Amniotic stem cell (primary cell): ENCODE measurements around the gene PLCG1.
A peak's percentile ranks its signal among the peaks of the same experiment; 100 is the strongest.

Source experiments
- DNase-seq: peaks from one replicate; lab custom pipeline; 2025; lab: John Stamatoyannopoulos, UW

Gene PLCG1

DNA sequence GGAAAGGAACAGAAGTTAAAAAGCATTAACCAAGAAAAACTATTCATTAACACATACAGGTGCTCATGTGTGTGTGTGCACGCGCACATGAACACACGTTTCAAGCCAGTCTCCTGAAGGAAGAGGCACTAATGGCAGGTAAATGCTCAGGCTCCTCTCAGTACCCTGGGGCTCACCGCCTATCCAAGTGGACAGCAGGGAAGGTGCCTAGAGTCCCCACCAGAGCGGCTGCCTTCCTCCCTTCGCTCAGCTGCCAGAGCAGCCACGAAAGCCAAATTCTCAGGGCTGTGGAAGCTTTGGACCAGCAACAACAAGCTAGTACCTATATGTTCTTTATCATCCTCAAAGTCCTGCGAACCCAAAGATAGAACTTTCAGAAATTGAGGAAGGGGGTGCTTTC lies 42.6 kb downstream of the PLCG1 start:
- DNase-seq = no peak

DNA sequence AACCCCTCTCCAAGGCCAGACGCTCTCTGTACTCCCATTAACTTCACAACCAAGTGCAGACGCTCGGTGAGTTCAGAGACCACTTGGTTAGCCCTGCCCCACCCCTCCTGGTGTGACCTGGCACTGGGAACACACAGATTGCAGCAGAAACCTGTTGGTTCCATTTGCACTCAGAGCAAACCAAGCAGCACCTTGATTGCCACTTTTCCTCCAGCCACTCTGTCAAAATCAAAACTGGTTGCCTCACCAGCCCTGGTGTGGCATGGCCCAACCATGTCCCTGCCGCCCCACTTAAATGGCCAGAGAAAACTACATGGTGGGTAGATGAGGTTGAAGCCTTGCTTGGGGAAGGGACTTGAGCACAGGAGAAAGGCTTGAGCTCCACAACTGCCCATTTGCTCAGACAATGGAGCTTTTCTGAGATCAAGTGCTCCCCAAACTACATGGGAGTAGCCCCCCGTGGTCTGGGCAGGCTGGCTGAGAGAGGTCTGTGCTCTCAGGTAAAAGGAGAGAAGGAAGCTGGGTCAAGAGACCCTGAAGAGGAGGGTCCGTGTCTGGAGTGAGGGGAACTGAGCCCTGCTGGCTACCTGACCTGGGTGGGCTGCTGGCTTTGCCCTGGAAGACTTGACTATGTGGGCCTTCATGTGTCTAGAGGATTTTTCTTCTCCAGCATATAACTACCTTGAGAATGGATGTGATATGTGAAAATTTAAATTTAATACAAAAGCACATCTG lies 43.4 kb downstream of the PLCG1 start:
- no peak for DNase-seq

DNA sequence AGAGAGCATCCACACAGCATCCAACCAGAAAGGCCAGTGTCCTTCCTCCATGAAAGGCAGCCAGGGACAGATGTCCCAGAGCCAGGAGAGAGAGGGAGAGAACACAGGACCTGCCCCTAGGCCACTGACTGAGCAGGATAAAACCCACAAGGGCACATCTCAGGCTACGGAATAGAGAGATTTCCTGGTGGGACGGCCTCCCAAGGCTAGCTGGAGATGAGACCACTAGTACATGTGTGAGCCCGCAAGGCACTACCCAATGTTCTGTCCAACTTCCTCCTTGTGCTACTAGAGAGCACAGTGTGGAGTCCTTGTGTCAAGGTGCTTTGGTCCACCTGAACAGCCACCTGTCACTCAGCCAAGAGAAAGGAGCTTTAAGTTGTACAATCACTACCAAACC lies 44.2 kb downstream of the PLCG1 start:
- no peak for DNase-seq

DNA sequence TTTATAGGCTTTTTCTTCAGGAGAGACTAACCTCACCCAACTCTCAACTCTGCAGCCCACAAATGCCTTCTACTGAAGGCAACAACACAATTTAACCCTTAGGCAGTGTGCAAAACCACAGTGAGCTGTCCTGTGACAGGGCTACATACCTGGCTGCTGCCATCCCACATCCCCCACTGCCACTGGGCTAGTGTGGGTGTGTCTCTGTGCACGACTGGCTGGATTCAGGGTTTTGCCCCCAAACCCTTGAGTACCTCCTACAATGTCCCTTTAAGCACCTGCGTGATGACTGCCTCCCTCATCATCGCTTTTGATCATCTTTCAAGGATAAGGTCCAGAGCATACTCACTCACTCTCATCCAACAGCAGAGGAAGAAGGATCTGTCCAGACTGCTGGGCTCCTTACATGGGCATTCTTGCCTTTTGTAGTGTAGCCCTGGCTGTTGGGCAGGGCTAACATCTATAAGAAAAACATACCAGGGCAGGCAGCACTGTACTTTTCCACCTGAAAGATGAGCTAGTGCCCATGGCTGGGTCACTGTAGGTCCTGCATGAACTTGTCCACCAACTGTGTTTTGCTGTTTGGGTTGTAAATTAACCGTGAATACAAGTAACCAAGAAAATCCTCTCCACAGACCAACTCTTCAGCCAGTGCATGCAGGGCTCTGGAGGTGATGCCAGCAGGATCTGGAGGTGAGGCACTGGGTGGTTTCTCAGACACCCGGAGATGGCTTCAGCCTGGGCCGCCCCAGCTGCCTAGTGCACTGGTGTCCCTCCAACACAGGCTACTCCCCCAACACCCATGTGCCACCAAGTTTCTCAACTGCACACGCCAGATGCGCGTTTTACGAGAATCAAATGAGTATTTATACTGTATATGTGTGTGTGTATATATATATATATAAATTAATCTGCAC lies 45.2 kb downstream of the PLCG1 start:
- DNase-seq = no peak

DNA sequence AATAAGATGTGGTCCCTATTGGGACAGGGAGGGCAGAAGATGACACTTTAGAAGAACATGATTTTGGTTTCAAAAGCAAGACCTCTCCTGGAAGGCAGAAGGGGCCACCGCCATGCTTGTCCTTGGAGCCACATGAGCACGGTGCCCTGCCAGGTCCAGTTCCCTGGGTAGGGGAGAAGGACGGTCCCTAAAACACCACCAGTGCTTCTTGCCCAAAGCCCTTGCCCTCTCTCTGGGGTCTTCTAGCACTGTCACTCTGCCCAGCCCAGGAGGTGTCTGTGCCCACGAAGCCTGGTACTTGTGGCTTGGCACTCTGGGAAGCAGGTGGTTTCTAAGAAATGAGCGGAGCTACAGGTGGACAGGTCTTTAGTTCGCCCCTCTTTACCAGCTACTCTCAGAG lies 46.0 kb downstream of the PLCG1 start:
- no peak for DNase-seq

DNA sequence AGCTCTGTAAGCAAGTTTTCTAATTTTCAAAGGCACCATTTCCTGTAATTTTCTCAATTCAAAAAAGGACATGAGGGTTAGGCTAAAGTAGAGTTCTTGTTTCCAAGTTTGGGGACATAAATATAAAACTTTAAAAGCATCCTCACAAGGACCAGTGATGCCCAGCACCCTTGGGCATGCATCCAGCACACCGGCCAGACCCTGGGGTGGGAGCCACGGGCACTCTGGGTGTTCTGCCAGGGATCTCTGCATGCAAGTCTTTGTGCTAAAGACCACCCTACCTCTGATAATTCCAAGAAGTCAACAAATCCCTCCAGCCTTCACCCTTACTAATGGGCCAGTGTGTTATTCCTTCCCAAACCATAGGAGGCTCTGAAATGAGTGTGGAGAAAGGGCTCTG lies 46.5 kb downstream of the PLCG1 start:
- DNase-seq = no peak

DNA sequence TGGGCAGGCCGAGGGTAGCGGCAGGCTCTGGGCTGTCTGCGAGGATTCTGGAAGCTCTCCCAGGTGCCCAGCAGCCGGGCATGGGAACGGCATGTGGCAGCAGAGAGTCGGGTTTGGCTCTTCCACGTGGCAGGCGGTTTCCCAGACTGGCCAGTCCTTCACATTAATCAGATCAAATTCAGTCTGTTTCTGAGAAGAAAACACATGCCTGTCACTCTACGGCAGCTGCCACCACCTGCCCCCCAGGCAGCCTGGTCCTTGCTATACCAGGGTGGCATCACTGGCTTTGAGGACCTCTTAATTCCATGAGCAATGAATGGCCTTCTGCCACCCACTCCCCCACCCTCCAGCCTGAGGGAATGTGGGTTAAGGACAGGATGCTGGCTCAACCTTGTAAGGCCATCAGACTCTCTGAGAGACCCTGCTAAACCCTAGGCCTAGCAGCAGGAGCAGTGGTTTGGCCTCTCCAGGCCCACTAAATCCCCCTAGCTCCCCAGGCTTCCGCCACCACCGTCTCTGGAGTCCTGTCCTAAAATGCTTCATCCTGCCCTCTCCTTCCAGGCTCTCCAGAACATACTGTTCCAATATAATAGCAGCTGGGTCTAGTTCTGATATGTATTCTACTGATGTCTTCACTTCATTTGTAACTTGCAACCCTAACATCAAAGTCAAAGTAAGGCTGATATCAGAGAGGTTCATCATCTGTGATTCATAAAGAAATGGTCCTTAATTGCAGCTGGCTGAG lies 47.8 kb downstream of the PLCG1 start:
- DNase-seq = no peak

DNA sequence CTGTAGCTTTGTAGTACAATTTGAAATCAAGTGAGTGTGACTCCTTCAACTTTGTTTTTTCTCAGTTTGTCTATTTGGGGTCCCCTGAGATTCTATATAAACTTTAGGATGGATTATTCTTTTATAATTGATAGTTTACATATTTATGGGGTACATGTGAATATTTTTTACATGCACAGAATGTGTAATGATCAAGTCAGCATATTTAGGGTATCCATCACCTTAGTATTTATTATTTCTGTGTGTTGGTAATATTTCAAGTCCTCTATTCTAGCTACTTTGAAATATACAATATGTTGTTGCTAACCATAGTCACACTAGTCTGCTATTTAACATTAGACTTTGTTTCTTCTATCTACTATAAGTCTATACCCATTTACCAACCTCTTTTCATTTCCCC lies 50.3 kb downstream of the PLCG1 start:
- no peak for DNase-seq

DNA sequence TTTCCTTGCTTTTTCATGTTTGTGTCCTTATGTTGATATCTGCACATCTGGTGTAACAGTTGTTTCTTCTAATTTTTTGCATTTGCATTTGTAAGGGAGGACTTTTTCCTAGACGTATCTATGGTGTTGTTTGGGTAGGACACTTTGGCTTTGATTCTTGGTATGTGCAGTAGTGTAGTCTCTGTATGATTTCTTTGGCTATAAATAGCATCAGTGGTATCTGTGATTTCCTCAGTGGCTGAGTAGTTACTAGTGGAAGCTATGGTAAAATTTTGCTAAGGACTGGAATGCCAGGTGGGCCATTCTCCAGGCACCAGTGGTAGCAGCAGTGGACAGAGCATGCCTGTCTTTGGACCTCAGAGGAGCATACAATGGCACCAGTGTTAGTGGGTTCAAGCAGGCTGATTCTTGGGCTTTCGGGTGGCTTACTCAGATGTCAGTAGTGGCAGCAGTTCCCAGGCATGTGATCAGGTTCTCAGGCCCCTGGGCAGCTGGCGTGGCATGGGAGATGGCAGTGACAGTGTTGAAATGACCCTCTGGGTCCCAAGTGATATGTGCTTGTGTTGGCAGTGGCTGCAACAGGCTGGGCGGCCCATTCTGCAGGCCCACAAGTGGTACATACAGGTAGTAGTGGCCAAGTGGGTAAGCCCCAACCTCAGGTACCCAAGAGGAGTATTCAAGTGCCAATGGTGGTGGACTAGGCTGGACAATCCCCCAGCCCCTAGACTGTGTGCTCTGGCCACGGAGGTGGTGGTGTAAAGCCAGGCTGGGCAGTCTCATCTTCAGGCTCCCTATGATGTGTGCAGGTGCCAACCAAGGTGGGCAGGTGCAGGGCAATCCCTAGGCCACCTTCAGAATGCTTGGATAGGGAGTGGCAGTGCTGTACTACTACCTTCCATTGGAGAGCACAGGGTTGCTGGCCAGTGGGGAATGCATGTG lies 54.5 kb downstream of the PLCG1 start:
- DNase-seq = no peak

DNA sequence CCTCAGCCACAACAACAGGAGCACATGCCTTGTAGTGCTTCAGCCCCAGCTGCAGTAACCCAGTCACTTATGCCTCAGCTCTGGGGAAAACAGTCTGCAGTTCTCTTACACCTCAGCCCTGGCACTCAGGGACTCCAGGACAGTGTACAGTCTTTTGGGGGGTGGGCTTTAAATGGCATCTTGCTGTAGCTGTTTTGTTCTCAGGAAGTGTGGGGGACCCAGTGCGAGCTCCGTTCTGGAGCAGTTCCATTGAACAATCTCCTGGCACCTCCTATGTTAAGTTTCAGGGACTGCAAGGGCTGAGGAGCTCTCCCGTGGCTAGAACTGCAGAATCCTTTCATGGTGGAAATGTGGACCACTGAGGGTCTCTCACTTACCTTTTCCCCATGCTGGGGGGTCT lies 55.2 kb downstream of the PLCG1 start:
- DNase-seq = no peak

DNA sequence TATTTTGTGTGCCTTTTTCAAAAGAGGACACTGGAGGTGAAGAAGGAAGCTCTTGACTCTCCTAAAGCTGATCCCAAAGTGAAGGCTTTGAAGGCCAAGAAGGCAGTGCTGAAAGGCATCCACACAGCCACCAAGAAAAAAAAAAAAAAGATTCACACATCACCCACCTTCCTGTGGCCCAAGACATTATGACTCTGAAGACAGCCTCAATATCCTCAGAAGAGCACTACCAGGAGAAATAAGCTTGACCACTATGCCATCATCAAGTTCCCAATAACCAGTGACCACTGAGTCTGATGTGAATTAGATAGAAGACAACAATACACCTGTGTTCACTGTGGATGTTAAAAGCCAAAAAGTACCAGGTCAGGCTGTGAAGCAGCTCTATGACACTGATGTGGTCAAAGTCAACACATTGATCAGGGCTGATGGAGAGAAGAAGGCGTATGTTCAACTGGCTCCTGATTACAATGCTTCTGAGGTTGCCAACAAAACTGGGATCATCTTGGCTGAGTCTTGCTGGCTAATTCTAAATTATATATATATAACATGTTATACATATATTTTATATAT lies 59.4 kb downstream of the PLCG1 start:
- no peak for DNase-seq

DNA sequence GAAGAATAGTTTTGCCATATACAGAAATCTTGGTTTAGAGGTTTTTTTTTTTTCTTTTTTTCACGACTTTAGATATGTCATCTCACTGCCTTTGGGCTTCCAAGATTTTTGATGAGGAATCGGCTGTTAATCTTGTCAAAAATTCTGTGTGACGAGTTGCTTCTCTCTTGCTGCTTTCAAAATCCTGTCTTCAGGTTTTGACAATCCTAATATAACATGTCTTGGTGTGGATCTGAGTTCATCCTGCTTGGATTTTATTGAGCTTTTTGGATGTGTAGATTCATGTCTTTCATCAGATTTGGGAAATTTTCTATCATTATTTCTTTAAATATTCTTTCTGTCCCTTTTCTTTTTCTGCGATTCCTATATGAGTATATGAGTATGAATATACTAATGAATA lies 61.1 kb downstream of the PLCG1 start:
- no peak for DNase-seq

DNA sequence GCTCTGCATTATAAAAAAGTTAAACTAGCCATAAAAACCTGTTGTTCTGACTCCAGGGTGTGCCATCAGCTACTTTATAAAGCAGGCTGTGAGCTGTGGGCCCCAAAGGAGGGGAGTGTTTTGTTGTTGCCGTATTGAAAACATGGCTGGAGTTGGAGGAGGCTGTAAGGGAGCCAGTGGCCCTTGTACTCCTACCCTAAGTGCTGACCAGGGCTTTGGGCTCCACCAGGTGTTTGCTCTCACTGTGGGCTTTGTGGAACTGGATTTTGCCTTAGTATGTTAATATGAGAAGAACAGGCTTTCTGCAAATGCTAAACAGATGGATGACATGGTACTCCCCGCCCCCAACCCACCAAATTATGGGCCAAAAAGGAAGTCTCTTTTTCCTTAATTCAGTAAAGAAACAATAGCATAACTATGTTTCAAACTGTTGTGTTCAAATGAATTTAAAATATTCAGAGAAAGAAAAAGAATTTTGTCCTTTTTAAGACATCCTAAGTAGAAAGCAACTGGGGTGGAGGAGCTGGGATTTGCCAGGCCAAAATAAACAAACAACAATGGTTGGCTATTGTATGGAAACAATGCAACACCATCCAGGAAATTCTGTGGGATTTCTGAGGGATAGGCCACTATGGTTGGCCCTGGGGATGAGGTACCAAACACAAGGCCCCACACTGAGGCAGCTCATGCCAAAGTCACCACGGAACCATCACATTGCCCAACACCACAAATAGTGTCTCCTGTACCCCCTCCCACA lies 63.3 kb downstream of the PLCG1 start:
- no peak for DNase-seq

DNA sequence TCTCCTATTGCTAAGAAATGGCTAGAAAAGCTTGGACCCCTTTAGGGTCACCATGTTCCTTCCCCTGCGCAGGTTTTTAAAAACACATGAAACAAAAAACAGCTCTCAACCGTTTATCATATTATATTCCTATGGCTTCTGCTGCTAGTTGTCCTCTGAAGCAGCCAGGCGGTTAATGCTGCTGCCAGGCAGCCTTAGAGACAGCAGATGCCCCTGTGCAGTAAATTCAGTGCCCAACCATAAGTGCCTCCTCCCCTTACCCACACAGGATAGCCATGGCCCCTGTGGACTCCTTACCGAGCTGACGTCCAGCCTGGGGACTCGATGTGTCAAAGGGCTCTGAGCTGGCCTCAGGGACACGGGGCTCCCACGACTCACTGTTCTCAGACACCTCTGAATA lies 64.4 kb downstream of the PLCG1 start:
- DNase-seq = no peak

DNA sequence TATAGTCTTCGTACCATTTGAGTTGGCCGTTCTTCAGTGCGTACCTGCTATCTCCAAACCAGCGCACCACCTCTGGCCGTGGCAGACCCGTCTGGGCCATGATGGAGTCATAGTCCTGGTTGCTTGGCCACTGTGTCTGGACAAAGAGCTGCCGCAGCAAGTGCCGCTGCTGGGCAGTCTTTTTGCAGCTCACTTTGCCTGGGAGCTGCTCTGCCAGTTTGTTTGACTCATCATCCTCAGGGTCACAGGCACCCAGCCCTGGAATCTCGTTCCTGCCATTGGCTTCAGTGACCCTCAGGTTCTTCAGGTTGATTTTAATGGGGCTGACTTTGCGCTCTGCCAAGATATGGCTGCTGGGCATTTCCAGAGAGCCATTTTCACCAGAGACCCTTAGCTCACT lies 65.1 kb downstream of the PLCG1 start:
- DNase-seq = no peak

DNA sequence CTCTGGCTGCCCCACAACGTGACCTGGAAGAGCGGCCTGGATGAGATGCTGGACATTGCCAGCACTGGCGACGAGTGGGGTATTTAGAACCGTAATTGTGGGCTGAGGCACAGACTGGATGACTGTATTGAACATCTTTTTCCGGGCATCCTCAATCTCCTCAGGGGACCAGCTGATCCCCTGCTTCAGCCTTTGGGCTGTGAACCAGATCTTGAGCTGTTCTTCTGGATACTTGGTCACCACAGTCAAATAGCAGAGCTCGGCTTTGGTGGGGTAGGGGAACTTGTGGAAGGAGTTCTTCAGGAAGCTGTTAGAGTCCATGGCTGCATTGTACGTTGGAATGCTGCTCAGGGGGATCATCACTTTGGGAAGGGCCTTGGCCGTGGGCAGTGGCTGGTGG lies 66.3 kb downstream of the PLCG1 start:
- no peak for DNase-seq

DNA sequence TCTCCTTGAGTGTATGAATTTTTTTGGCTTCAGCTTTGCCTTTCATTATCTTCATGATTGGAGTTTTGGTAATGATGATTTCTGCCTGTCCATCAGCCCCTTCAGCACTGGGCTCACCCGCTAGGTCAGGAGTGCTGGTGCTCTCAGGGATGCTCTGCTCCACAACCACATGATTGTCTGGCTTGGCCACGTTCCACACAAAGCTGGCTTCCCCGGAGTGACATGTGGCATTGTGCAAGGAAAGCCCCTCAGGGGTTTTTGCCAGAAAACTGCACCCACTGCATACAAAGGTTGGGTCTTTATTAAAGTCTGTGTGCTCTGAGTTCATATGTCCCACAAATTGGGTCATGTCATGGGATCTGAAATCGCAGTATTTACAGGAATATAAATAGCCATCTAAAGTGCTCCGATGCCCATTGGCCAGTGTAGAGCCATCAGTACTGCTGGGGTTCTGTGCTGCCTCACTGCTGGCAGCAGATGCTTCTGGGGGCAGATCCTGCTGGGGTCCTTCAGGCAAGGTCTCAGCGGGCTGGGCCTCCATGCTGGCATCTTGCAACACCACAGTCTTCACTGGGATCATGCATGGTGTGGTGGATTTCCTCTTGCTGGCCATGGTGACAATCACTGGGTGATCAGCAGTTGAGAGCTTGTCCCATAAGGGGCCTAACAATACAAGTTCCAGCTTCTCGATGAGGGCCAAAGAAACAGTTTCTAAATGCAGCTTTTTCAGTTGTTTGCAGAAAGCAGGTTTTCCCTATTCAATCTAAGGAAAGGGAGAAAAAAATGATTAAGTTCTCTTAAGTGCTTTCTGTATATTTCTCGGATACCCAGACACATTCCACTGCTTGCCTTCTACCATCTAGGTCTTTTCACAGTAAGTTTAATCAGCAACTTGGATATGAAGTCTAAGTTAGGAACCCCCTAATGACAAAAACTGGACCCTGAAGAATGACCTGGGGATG lies 67.2 kb downstream of the PLCG1 start:
- no peak for DNase-seq

DNA sequence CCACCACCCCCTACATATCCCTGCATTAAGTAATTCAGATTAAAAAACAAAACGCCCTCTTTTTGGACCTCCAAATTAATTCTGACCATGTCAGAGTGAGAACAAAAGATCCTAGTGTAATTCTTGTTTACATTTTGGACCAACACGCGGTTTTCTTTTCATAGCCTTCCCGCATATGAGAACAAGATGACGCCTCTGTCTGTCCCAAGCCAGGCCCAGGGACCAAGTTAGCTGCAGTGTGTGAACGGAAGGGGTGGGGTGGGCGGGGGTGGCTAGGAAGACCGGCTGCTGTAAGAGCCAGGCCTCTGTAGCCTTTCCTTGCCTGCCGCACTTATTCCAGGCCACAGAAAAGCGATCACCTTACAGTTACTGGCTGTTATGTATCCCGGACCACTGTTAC lies 68.0 kb downstream of the PLCG1 start:
- no peak for DNase-seq

DNA sequence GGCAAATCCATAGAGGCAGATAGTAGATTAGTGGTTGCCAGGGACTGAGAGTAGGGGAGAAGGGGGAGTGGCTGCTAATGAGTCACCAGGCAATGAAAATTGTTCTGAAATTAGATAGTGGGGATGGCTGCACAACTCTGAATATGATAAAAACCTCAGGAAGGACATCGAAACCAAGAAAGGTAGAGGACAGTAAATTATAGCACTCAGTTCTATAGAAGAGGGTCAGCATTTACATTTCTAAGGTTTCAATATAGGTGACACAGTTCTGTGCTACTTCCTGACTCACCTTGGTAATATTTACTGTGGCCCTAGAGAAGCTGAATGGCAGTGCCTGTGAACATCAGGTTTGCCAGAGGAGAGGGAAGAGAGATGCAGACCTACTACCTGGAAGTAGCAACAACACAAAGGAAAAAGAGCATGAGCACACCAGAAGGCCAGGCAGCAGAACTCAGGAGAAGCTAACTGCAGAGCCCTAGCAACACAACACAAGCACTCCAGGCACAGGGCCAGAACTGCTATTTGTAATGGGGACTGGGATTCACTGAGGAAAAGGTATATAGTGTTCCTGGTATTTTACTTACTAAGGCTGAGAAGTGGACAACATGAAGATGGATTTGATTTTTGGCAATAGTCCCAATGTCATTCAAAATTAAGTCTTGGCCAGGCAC lies 75.9 kb downstream of the PLCG1 start:
- DNase-seq = peak; percentile 9
